Right lobe of liver (tissue), 4 donors: ENCODE measurements around the gene MDFIC.

Source experiments
- CTCF ChIP-seq, 4 donors: fragments of 200-600 bp in 3 of 4; fragments of 450-650 bp in 1 of 4; IDR thresholded peaks; one replicate each; pipeline versions ENCODE4 v1.5.1 to v1.8.0; 2016 to 2022; ENCODE audit warnings: antibody characterized with exemption in 4 of 4, mild to moderate bottlenecking in 2 of 4
- POLR2A ChIP-seq: fragments of 450-650 bp; IDR thresholded peaks from one replicate; pipeline ENCODE4 v1.6.1; 2017; ENCODE audit warnings: antibody characterized with exemption, mild to moderate bottlenecking
- donor health status: DM: no; HTN: no; CAD: no.
- donor health status: DM: no; HTN: no; CAD: no.
- donor health status: DM: no; HTN: yes; CAD: no.

DNA sequence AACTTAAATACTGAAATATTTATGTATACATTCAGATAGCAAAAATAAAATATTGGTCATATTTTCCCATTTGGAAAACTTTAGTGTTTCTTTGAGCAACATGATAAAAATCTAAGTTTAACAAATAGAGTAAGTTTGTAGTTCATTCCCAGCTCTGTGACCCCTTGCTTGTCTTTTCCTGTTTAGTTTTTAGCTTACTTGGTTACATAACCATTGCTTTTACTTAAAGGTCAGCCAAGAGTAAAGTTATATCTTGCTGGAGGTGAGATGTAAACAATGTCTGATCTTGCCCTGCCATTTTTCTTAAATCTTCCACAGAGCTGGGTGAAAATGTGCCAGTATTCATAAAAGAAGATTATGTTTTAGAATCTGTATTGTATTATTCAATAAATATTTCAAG is 46.7 kb upstream of the MDFIC start:
- TF ChIP-seq POLR2A, result no peak
- TF ChIP-seq CTCF (IDR thresholded peaks at IDR 0.05), result no peak
